Loucy (cell line): Measurements from ENCODE around the gene FAF1.

Experiments
- H2AFZ ChIP-seq: fragments of 200-600 bp; sonication (generic); 2 replicates; pipeline ENCODE4 v1.6.0; 2016; ENCODE audit warnings: antibody characterized with exemption, mild to moderate bottlenecking, low read length, moderate library complexity
- H3F3A ChIP-seq: fragments of 200-600 bp; 2 replicates; pipeline ENCODE4 v1.6.0; 2016; ENCODE audit warnings: antibody characterized with exemption, low read depth, mild to moderate bottlenecking
- H3K27me3 ChIP-seq: fragments of 200-600 bp; sonication (generic); 2 replicates; pipeline ENCODE4 v1.6.1; 2014; ENCODE audit warnings: low read length, mild to moderate bottlenecking; ENCODE audit not compliant: insufficient read depth, poor library complexity, severe bottlenecking
- H3K36me3 ChIP-seq: fragments of 200-600 bp; sonication (generic); 2 replicates; pipeline ENCODE4 v1.6.1; 2016; ENCODE audit warnings: low read length; ENCODE audit not compliant: insufficient read depth
- H3K4me1 ChIP-seq: fragments of 200-600 bp; sonication (generic); 2 replicates; pipeline ENCODE4 v1.5.1; 2014; ENCODE audit warnings: low read length, mild to moderate bottlenecking; ENCODE audit not compliant: insufficient read depth, poor library complexity, severe bottlenecking
- H3K4me2 ChIP-seq: fragments of 200-600 bp; sonication (generic); 2 replicates; pipeline ENCODE4 v1.6.0; 2014; ENCODE audit warnings: antibody characterized with exemption, low read length, low read depth, mild to moderate bottlenecking; ENCODE audit not compliant: poor library complexity, severe bottlenecking
- H3K4me3 ChIP-seq: fragments of 200-600 bp; sonication (generic); 2 replicates; pipeline ENCODE4 v1.5.1; 2014; ENCODE audit warnings: low read length, mild to moderate bottlenecking, mixed read lengths; ENCODE audit not compliant: poor library complexity, severe bottlenecking
- H3K79me2 ChIP-seq: fragments of 200-600 bp; sonication (generic); 2 replicates; pipeline ENCODE4 v1.6.1; 2014; ENCODE audit warnings: low read length; ENCODE audit not compliant: insufficient read depth
- H3K9ac ChIP-seq: fragments of 200-600 bp; sonication (generic); 2 replicates; pipeline ENCODE4 v1.6.0; 2014; ENCODE audit warnings: mild to moderate bottlenecking, low read depth, low read length, moderate library complexity; ENCODE audit not compliant: poor library complexity, severe bottlenecking
- H3K9me2 ChIP-seq: fragments of 200-600 bp; sonication (generic); replicated peaks from 2 replicates; pipeline ENCODE4 v1.6.1; 2016; ENCODE audit warnings: low read depth, low read length, mixed read lengths
- H3K9me3 ChIP-seq: fragments of 200-600 bp; sonication (generic); 2 replicates; pipeline ENCODE4 v1.6.1; 2014; ENCODE audit warnings: mild to moderate bottlenecking, antibody characterized with exemption, low read length, low read depth; ENCODE audit not compliant: insufficient read depth
- H4K20me1 ChIP-seq: fragments of 200-600 bp; sonication (generic); 2 replicates; pipeline ENCODE4 v1.6.0; 2014; ENCODE audit warnings: antibody characterized with exemption, low read length, mild to moderate bottlenecking; ENCODE audit not compliant: insufficient read depth, poor library complexity, severe bottlenecking
- CTCF ChIP-seq: fragments of 200-600 bp; sonication (generic); conservative IDR thresholded peaks from 2 replicates; pipeline ENCODE4 v1.5.1; 2014; ENCODE audit warnings: mild to moderate bottlenecking, antibody characterized with exemption, low read length
- EZH2phosphoT487 ChIP-seq: fragments of 200-600 bp; IDR thresholded peaks from 2 replicates; pipeline ENCODE4 v1.6.1; 2018; ENCODE audit warnings: antibody characterized with exemption, mild to moderate bottlenecking, moderate library complexity, borderline replicate concordance

The FAF1 gene

GRCh38 chr1:50502147-50502546, 457.9 kb downstream of the FAF1 start:
- TF ChIP-seq EZH2phosphoT487 (no peak), CTCF (no peak)
- no peak overlapping the region for H3K4me2 ChIP-seq

GRCh38 chr1:50497007-50497406, 463.1 kb downstream of the FAF1 start:
- Histone ChIP-seq H3K27me3 (no peaks in the 10 kb centered on the region), H3K4me3 (no peak overlapping the region), H3F3A (no peaks in the 10 kb centered on the region), H2AFZ (no peak overlapping the region), H3K4me2 (no peak overlapping the region), H3K9ac (no peak overlapping the region), H3K4me1 (no peaks in the 10 kb centered on the region), H3K9me2 (no peaks in the 10 kb centered on the region; the same call in 1 of the 2 replicates), H3K79me2 (no peaks in the 10 kb centered on the region), H3K36me3 (peaks cover 23% of the 10 kb centered on the region; the same call in 1 of the 2 replicates), H4K20me1 (no peaks in the 10 kb centered on the region), H3K9me3 (no peaks in the 10 kb centered on the region; the same call in 1 of the 2 replicates)
- TF ChIP-seq CTCF: no peak
- no peak for TF ChIP-seq EZH2phosphoT487

More at GRCh38 chr1:50502147-50502546, 457.9 kb downstream of the FAF1 start:
- peaks cover 6% of the 10 kb centered on the region; the same call in 1 of the 2 replicates for H3K9me3 ChIP-seq
- H3K4me1 ChIP-seq: no peaks in the 10 kb centered on the region
- H3K9me2 ChIP-seq: no peaks in the 10 kb centered on the region; the same call in 1 of the 2 replicates
- no peaks in the 10 kb centered on the region for H3F3A ChIP-seq
- H3K79me2 ChIP-seq: no peaks in the 10 kb centered on the region
- no peak overlapping the region for H2AFZ ChIP-seq
- no peaks in the 10 kb centered on the region for H3K27me3 ChIP-seq
- H3K36me3 ChIP-seq: peaks cover 37% of the 10 kb centered on the region; the same call in 1 of the 2 replicates
- no peak overlapping the region for H3K4me3 ChIP-seq
- H3K9ac ChIP-seq: no peak overlapping the region
- H4K20me1 ChIP-seq: no peaks in the 10 kb centered on the region

GRCh38 chr1:50493710-50494109, 466.4 kb downstream of the FAF1 start:
- no peak overlapping the region for H3K4me2 ChIP-seq

More at GRCh38 chr1:50493710-50494109, 466.4 kb downstream of the FAF1 start:
- Histone ChIP-seq H3K9ac (no peak overlapping the region), H3K9me2 (no peaks in the 10 kb centered on the region), H3K4me1 (no peaks in the 10 kb centered on the region), H3K4me3 (no peak overlapping the region), H4K20me1 (no peaks in the 10 kb centered on the region), H3F3A (no peaks in the 10 kb centered on the region), H3K79me2 (no peaks in the 10 kb centered on the region), H3K36me3 (peaks cover 45% of the 10 kb centered on the region; the same call in 1 of the 2 replicates), H2AFZ (no peak overlapping the region), H3K27me3 (no peaks in the 10 kb centered on the region), H3K9me3 (no peaks in the 10 kb centered on the region; the same call in 1 of the 2 replicates)
- TF ChIP-seq EZH2phosphoT487 (no peak), CTCF (no peak)
